Mesendoderm (in vitro differentiated cells): ENCODE data around the gene PLXND1.
"Not testable (repeated sequence)": the region's sequence is repeated elsewhere in the genome, so short reads cannot be mapped to it uniquely, and the experiment has no call there.

ENCODE experiments used
- DNase-seq: peaks from one replicate; pipeline ENCODE4 v3.0.0; 2013
- H2AK5ac ChIP-seq: 2 replicates; pipeline ENCODE4 v1.6.1; 2013; ENCODE audit warnings: low read length, inconsistent platforms
- H2BK120ac ChIP-seq: 2 replicates; pipeline ENCODE4 v1.6.1; 2013; ENCODE audit warnings: low read depth, mild to moderate bottlenecking, low read length, moderate library complexity, mixed read lengths
- H2BK15ac ChIP-seq: replicated peaks from 2 replicates; pipeline ENCODE4 v1.6.1; 2013; ENCODE audit warnings: low read depth, mild to moderate bottlenecking, moderate library complexity
- H2BK5ac ChIP-seq: 2 replicates; pipeline ENCODE4 v1.6.1; 2013; ENCODE audit warnings: low read length, inconsistent platforms
- H3K18ac ChIP-seq: 2 replicates; pipeline ENCODE4 v1.6.1; 2013; ENCODE audit warnings: mild to moderate bottlenecking, low read length, mixed read lengths
- H3K23ac ChIP-seq: one replicate; pipeline ENCODE4 v1.6.1; 2013; ENCODE audit warnings: low read length
- H3K27ac ChIP-seq: 2 replicates; pipeline ENCODE4 v1.5.1; 2013; ENCODE audit warnings: low read depth, mild to moderate bottlenecking, inconsistent platforms, low read length, moderate library complexity
- H3K27me3 ChIP-seq: 2 replicates; pipeline ENCODE4 v1.6.1; 2013; ENCODE audit warnings: low read length, control low read depth, mild to moderate bottlenecking, inconsistent platforms; ENCODE audit not compliant: insufficient read depth, poor library complexity
- H3K36me3 ChIP-seq: 2 replicates; pipeline ENCODE4 v1.6.1; 2013; ENCODE audit warnings: low read length, inconsistent platforms; ENCODE audit not compliant: control insufficient read depth, insufficient read depth
- H3K4ac ChIP-seq: one replicate; pipeline ENCODE4 v1.6.1; 2013; ENCODE audit warnings: low read depth, mild to moderate bottlenecking, low read length, moderate library complexity
- H3K4me1 ChIP-seq: 2 replicates; pipeline ENCODE4 v1.6.1; 2013; ENCODE audit warnings: low read depth, low read length, inconsistent platforms; ENCODE audit not compliant: control insufficient read depth
- H3K4me2 ChIP-seq: 2 replicates; pipeline ENCODE4 v1.6.1; 2013; ENCODE audit warnings: low read length
- H3K4me3 ChIP-seq: 2 replicates; pipeline ENCODE4 v1.5.1; 2013; ENCODE audit warnings: mild to moderate bottlenecking, low read length
- H3K56ac ChIP-seq: one replicate; pipeline ENCODE4 v1.6.1; 2013; ENCODE audit warnings: low read length
- H3K79me1 ChIP-seq: 2 replicates; pipeline ENCODE4 v1.6.1; 2013; ENCODE audit warnings: low read length, inconsistent platforms
- H3K79me2 ChIP-seq: 2 replicates; pipeline ENCODE4 v1.6.1; 2013; ENCODE audit warnings: mild to moderate bottlenecking, low read length; ENCODE audit not compliant: control insufficient read depth, insufficient read depth
- H3K9ac ChIP-seq: 2 replicates; pipeline ENCODE4 v1.6.1; 2013; ENCODE audit warnings: low read length, inconsistent platforms
- H4K5ac ChIP-seq: one replicate; pipeline ENCODE4 v1.6.1; 2013; ENCODE audit warnings: low read length
- H4K8ac ChIP-seq: one replicate; pipeline ENCODE4 v1.6.1; 2013; ENCODE audit warnings: low read depth, mild to moderate bottlenecking, control low read depth, low read length, moderate library complexity
- WGBS: extraction: QIAGEN DNeasy Blood & Tissue Kit; methylation state at CpG from one replicate; pipeline ENCODE4 v1.1.7; 2013; ENCODE audit warnings: low lambda C conversion rate, missing lambda C conversion rate; ENCODE audit not compliant: insufficient coverage; ENCODE audit errors: extremely low coverage; 5-methylcytosine and 5-hydroxymethylcytosine counted together

PLXND1 gene

GRCh38 chr3:129517516-129517915, 89.0 kb downstream of the PLXND1 start:
- Histone ChIP-seq H3K9ac (no peak overlapping the region), H3K27ac (no peak overlapping the region), H3K18ac (no peak overlapping the region), H3K4me3 (no peak overlapping the region), H2AK5ac (no peak overlapping the region), H4K5ac (no peak overlapping the region), H3K4me2 (no peak overlapping the region), H3K79me2 (no peaks in the 10 kb centered on the region), H2BK5ac (no peak overlapping the region), H4K8ac (no peak overlapping the region), H2BK120ac (no peak overlapping the region), H3K23ac (no peak overlapping the region), H3K36me3 (no peaks in the 10 kb centered on the region), H3K4ac (no peak overlapping the region), H2BK15ac (no peak overlapping the region), H3K27me3 (no peaks in the 10 kb centered on the region), H3K4me1 (no peaks in the 10 kb centered on the region), H3K56ac (no peak overlapping the region), H3K79me1 (no peaks in the 10 kb centered on the region)
- WGBS = no CpG with 5 or more reads among the region's 7 CpGs
- DNase-seq = no peak

- not testable (repeated sequence) for H3K4me1 ChIP-seq, H3K79me2 ChIP-seq, DNase-seq, H3K79me1 ChIP-seq, H2BK120ac ChIP-seq, H2AK5ac ChIP-seq, H4K8ac ChIP-seq, H3K27ac ChIP-seq, H3K36me3 ChIP-seq, H3K23ac ChIP-seq, H3K18ac ChIP-seq, H3K27me3 ChIP-seq, H3K4me2 ChIP-seq, H3K9ac ChIP-seq, H4K5ac ChIP-seq, H3K4ac ChIP-seq, H3K56ac ChIP-seq, H3K4me3 ChIP-seq, H2BK15ac ChIP-seq, H2BK5ac ChIP-seq
- WGBS = no CpG with 5 or more reads among the region's 7 CpGs
These were observed 90.5 kb downstream of the PLXND1 start for GRCh38 chr3:129515821-129516432.

GRCh38 chr3:129515108-129515820, 91.2 kb downstream of the PLXND1 start:
- H3K56ac ChIP-seq, H2AK5ac ChIP-seq, DNase-seq, H2BK120ac ChIP-seq, H3K23ac ChIP-seq, H3K4ac ChIP-seq, H3K27me3 ChIP-seq, H3K36me3 ChIP-seq, H2BK5ac ChIP-seq, H2BK15ac ChIP-seq, H3K4me3 ChIP-seq, H3K9ac ChIP-seq, H3K4me1 ChIP-seq, H4K5ac ChIP-seq, H3K4me2 ChIP-seq, H3K79me2 ChIP-seq, H4K8ac ChIP-seq, H3K18ac ChIP-seq, H3K27ac ChIP-seq, H3K79me1 ChIP-seq: not testable (repeated sequence)
- WGBS = no CpG with 5 or more reads among the region's 25 CpGs

- no peak overlapping the region for H3K9ac ChIP-seq
- H2BK5ac ChIP-seq = no peak overlapping the region
- no peak for DNase-seq
- H2BK120ac ChIP-seq = no peak overlapping the region
- WGBS = no CpG with 5 or more reads among the region's 6 CpGs
- H3K27me3 ChIP-seq = no peaks in the 10 kb centered on the region
- H2AK5ac ChIP-seq = no peak overlapping the region
- no peak overlapping the region for H3K27ac ChIP-seq
- H2BK15ac ChIP-seq = no peak overlapping the region
- H4K8ac ChIP-seq = no peak overlapping the region
- no peak overlapping the region for H3K18ac ChIP-seq
- H3K36me3 ChIP-seq = no peaks in the 10 kb centered on the region
- no peaks in the 10 kb centered on the region for H3K79me1 ChIP-seq
- H3K4me2 ChIP-seq = no peak overlapping the region
- no peaks in the 10 kb centered on the region for H3K4me1 ChIP-seq
- H3K4ac ChIP-seq = no peak overlapping the region
- no peak overlapping the region for H3K56ac ChIP-seq
- H4K5ac ChIP-seq = no peak overlapping the region
- no peaks in the 10 kb centered on the region for H3K79me2 ChIP-seq
- H3K23ac ChIP-seq = no peak overlapping the region
- H3K4me3 ChIP-seq = no peak overlapping the region
These were observed 91.9 kb downstream of the PLXND1 start for GRCh38 chr3:129514563-129514962.

- Histone ChIP-seq H3K27ac (no peak overlapping the region), H3K4me3 (no peak overlapping the region), H3K79me2 (no peaks in the 10 kb centered on the region), H3K23ac (no peak overlapping the region), H3K56ac (no peak overlapping the region), H3K4me1 (no peaks in the 10 kb centered on the region), H2BK15ac (no peak overlapping the region), H3K79me1 (no peaks in the 10 kb centered on the region), H3K36me3 (no peaks in the 10 kb centered on the region), H2AK5ac (no peak overlapping the region), H3K4me2 (no peak overlapping the region), H3K27me3 (no peaks in the 10 kb centered on the region), H2BK5ac (no peak overlapping the region), H4K8ac (no peak overlapping the region), H4K5ac (no peak overlapping the region), H3K9ac (no peak overlapping the region), H3K18ac (no peak overlapping the region), H2BK120ac (no peak overlapping the region), H3K4ac (no peak overlapping the region)
- DNase-seq = no peak
- no CpG with 5 or more reads among the region's 10 CpGs for WGBS
These were observed 92.4 kb downstream of the PLXND1 start for GRCh38 chr3:129514110-129514509.

- Histone ChIP-seq H3K36me3 (no peaks in the 10 kb centered on the region), H3K4me1 (no peaks in the 10 kb centered on the region), H3K79me1 (no peaks in the 10 kb centered on the region)
These were observed 92.8 kb downstream of the PLXND1 start for GRCh38 chr3:129513705-129514104.

More at GRCh38 chr3:129513705-129514104, 92.8 kb downstream of the PLXND1 start:
- H3K18ac ChIP-seq = no peak overlapping the region
- no peak overlapping the region for H3K23ac ChIP-seq
- H4K5ac ChIP-seq = no peak overlapping the region
- no peak overlapping the region for H3K9ac ChIP-seq
- H3K4ac ChIP-seq = no peak overlapping the region
- H3K27me3 ChIP-seq = no peaks in the 10 kb centered on the region
- no peak overlapping the region for H3K4me3 ChIP-seq
- no peak overlapping the region for H4K8ac ChIP-seq
- H3K79me2 ChIP-seq = no peaks in the 10 kb centered on the region
- WGBS = no CpG with 5 or more reads among the region's 8 CpGs
- H3K27ac ChIP-seq = no peak overlapping the region
- H3K4me2 ChIP-seq = no peak overlapping the region
- H2BK5ac ChIP-seq = no peak overlapping the region
- no peak overlapping the region for H2AK5ac ChIP-seq
- no peak for DNase-seq
- H2BK120ac ChIP-seq = no peak overlapping the region
- no peak overlapping the region for H3K56ac ChIP-seq
- no peak overlapping the region for H2BK15ac ChIP-seq
